NB4 (cell line): ENCODE data around the gene LAMC2.

ENCODE experiments used
- MYC ChIP-seq: IDR thresholded peaks from 2 replicates; pipeline ENCODE4 v1.6.1; 2011; ENCODE audit warnings: low read depth, low read length
- POLR2A ChIP-seq: IDR thresholded peaks from 2 replicates; pipeline ENCODE4 v1.6.1; 2011; ENCODE audit warnings: mild to moderate bottlenecking; ENCODE audit not compliant: insufficient read length; ENCODE audit errors: extremely low read depth
- TF ChIP-seq, protein P1 (sequence below): IDR thresholded peaks from one replicate; pipeline ENCODE4 v1.5.1; 2012; ENCODE audit warnings: low read depth, low read length

DNA sequence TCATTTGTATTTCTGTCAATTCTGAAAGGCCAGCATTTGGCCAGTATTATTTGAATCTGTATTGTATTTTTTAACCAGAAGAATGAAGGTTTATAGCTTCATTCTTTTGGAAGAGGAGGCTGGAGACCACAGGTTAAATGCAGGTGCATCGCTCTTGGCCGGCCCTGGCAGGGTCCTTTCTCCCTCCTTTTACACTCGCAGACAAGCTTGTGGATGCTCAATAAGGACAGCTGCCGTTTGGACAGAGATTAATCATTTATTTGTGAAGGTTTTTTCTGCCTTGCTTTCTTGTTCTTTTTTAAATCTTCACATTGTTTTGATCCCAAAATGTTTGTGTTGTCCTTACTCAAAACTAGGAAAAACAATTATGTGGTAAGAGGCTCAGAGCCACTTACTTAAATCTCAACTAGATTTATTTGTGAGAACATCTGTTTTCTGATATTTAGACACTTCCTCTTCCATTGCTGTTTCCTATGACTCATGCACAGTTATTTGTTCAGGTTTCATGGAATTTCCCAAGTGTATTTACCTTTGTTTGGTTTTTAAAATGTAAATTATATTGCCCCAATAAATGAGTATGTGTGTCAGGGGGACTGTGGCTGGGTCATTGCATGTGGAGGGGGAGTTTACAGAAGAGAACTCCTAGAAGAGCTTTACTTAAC, 46.7 kb upstream of the LAMC2 start:
- TF ChIP-seq, protein P1, sequence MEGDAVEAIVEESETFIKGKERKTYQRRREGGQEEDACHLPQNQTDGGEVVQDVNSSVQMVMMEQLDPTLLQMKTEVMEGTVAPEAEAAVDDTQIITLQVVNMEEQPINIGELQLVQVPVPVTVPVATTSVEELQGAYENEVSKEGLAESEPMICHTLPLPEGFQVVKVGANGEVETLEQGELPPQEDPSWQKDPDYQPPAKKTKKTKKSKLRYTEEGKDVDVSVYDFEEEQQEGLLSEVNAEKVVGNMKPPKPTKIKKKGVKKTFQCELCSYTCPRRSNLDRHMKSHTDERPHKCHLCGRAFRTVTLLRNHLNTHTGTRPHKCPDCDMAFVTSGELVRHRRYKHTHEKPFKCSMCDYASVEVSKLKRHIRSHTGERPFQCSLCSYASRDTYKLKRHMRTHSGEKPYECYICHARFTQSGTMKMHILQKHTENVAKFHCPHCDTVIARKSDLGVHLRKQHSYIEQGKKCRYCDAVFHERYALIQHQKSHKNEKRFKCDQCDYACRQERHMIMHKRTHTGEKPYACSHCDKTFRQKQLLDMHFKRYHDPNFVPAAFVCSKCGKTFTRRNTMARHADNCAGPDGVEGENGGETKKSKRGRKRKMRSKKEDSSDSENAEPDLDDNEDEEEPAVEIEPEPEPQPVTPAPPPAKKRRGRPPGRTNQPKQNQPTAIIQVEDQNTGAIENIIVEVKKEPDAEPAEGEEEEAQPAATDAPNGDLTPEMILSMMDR: no peak
- TF ChIP-seq POLR2A (no peak), MYC (no peak)
